T-helper 2 cell (primary cell): ENCODE results near the gene HEG1.
A peak's percentile ranks its signal among the peaks of the same experiment; 100 is the strongest.

Experiments used
- DNase-seq, 5 experiments: peaks; one replicate each; pipeline versions ENCODE4 v3.0.0 to v3.0.0-alpha.2; 2012 to 2022

The HEG1 gene

GRCh38 chr3:125069452-125069851 is 13.7 kb upstream of the HEG1 start:
- no peak for DNase-seq

- no peak for DNase-seq
These were observed 12.5 kb upstream of the HEG1 start for GRCh38 chr3:125068265-125068664.

- no peak for DNase-seq
These were observed 11.4 kb upstream of the HEG1 start for GRCh38 chr3:125067225-125067624.

GRCh38 chr3:125062904-125063618 is 7.3 kb upstream of the HEG1 start:
- no peak for DNase-seq

GRCh38 chr3:125061646-125062045 is 5.8 kb upstream of the HEG1 start:
- DNase-seq = no peak

GRCh38 chr3:125061170-125061569 is 5.4 kb upstream of the HEG1 start:
- no peak for DNase-seq

GRCh38 chr3:125059488-125060245 is 3.9 kb upstream of the HEG1 start:
- DNase-seq = no peak

GRCh38 chr3:125058959-125059358 is 3.2 kb upstream of the HEG1 start:
- no peak for DNase-seq

GRCh38 chr3:125058529-125058928 is 2.7 kb upstream of the HEG1 start:
- no peak for DNase-seq

GRCh38 chr3:125057186-125057850 is 1.5 kb upstream of the HEG1 start:
- no peak for DNase-seq

GRCh38 chr3:125055331-125055912 is 375 bp downstream of the HEG1 start:
- DNase-seq = peak in 3 of 5 experiments; percentile 8 to 22 (median 9)

GRCh38 chr3:125054449-125055329 is 1.1 kb downstream of the HEG1 start:
- DNase-seq = peak in 2 of 5 experiments; percentile 47 to 60

- no peak for DNase-seq
These were observed 1.7 kb downstream of the HEG1 start for GRCh38 chr3:125054062-125054448.

- DNase-seq = no peak
These were observed 2.5 kb downstream of the HEG1 start for GRCh38 chr3:125053304-125053699.

GRCh38 chr3:125052624-125053303 is 3.0 kb downstream of the HEG1 start:
- peak in 1 of 5 experiments; percentile 23 for DNase-seq

- DNase-seq = peak; percentile 22 to 83 (median 66)
These were observed 3.8 kb downstream of the HEG1 start for GRCh38 chr3:125051715-125052581.

- no peak for DNase-seq
These were observed 4.6 kb downstream of the HEG1 start for GRCh38 chr3:125051205-125051604.

- no peak for DNase-seq
These were observed 5.2 kb downstream of the HEG1 start for GRCh38 chr3:125050488-125051090.

GRCh38 chr3:125048282-125048681 is 7.5 kb downstream of the HEG1 start:
- DNase-seq = no peak

- DNase-seq = no peak
These were observed 9.8 kb downstream of the HEG1 start for GRCh38 chr3:125045965-125046364.
